CD4-positive, CD25-positive, alpha-beta regulatory T cell (primary cell): ENCODE measurements around the gene FAN1. TPM values are rescaled to one million over a fixed set of nuclear protein-coding genes. Genes with fewer than 3 reads are reported as not detected.

Experiments
- ATAC-seq, 2 donors: fragments of 150-1000 bp; cut with Tn5 transposase; one replicate each; pipeline ENCODE4 v1.10.0; 2021; ENCODE audit warnings: low read depth in 2 of 2, moderate number of reproducible peaks in 2 of 2, moderate library complexity in 1 of 2
- DNase-seq, 3 donors: peaks; one replicate each; pipeline versions ENCODE4 v3.0.0 to v3.0.0-alpha.2; 2012 to 2022; ENCODE audit warnings: mixed read lengths in 1 of 3
- H3K27ac ChIP-seq: one replicate; pipeline ENCODE4 v1.7.0; 2013; ENCODE audit warnings: mild to moderate bottlenecking, low read length; ENCODE audit not compliant: insufficient read depth, poor library complexity, severe bottlenecking
- H3K27me3 ChIP-seq: one replicate; pipeline ENCODE4 v1.7.0; 2013; ENCODE audit warnings: low read length; ENCODE audit not compliant: control insufficient read depth, insufficient read depth
- H3K36me3 ChIP-seq: one replicate; pipeline ENCODE4 v1.7.0; 2013; ENCODE audit warnings: mild to moderate bottlenecking, low read length, moderate library complexity; ENCODE audit not compliant: control insufficient read depth, insufficient read depth
- H3K4me1 ChIP-seq: 2 replicates; pipeline ENCODE4 v1.7.0; 2013; ENCODE audit warnings: mild to moderate bottlenecking, low read length; ENCODE audit not compliant: insufficient read depth, control insufficient read depth, poor library complexity, severe bottlenecking
- H3K4me3 ChIP-seq: one replicate; pipeline ENCODE4 v1.7.0; 2013; ENCODE audit warnings: low read depth, mild to moderate bottlenecking, low read length, moderate library complexity
- H3K9me3 ChIP-seq, 2 experiments: 1 replicate in 1 of 2; 2 replicates in 1 of 2; pipeline ENCODE4 v1.7.0; 2013; ENCODE audit warnings: low read length in 2 of 2, mild to moderate bottlenecking in 1 of 2, moderate library complexity in 1 of 2; ENCODE audit not compliant: control insufficient read depth in 2 of 2
- H3K27ac Mint-ChIP-seq, 3 donors: one replicate each; pipeline ENCODE4 v1.8.0; 2020 to 2022; ENCODE audit warnings: mild to moderate bottlenecking in 3 of 3, mixed read lengths in 3 of 3, moderate library complexity in 2 of 3
- H3K27me3 Mint-ChIP-seq: one replicate; pipeline ENCODE4 v1.8.0; 2022; ENCODE audit warnings: mild to moderate bottlenecking, mixed read lengths
- H3K36me3 Mint-ChIP-seq: one replicate; pipeline ENCODE4 v1.8.0; 2020; ENCODE audit warnings: mixed read lengths
- H3K4me1 Mint-ChIP-seq, 4 donors: one replicate each; pipeline ENCODE4 v1.8.0; 2020 to 2022; ENCODE audit warnings: mixed read lengths in 4 of 4, mild to moderate bottlenecking in 1 of 4
- H3K4me3 Mint-ChIP-seq, 4 donors: one replicate each; pipeline ENCODE4 v1.8.0; 2020 to 2022; ENCODE audit warnings: mild to moderate bottlenecking in 4 of 4, mixed read lengths in 4 of 4, moderate library complexity in 3 of 4
- H3K9me3 Mint-ChIP-seq, 7 donors: one replicate each; pipeline ENCODE4 v1.8.0; 2020 to 2022; ENCODE audit warnings: mixed read lengths in 7 of 7, mild to moderate bottlenecking in 3 of 7, moderate library complexity in 2 of 7
- polyA plus RNA-seq, 4 donors: library from polyadenylated mRNA; unstranded; fragments of 300-500 nt; fragmentation: Illumina TruSeq; gene quantifications; one replicate each; pipeline ENCODE4 v1.2.3, GENCODE V29; 2021
- total RNA-seq: library from RNA; stranded (reverse); gene quantifications from one replicate; pipeline ENCODE4 v1.2.3, GENCODE V29; 2022

The FAN1 gene
- total and polyA plus RNA-seq, 5 donors from 2014 or later: 2.4 to 10.6 (median 4.8) TPM

DNA sequence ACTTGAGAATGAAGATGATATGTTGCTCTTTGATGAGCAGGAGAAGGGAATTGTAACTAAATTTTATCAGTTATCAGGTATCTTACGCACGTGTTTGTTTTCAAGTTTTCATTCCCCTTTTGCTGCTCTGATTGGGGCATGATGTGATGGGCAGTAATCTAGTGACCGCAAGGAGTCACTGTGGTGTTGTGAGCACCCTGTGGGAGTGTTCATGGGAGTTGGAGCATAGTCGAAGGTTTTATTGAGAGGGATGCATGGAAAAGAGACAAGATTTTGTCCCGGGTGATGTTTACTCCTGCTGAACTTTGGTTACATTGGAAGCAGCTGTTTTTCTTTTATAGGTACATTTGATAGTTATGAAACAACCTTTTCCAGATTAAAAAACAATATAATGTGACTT, 2.1 kb downstream of the FAN1 start:
- Histone ChIP-seq H3K27ac (no peak overlapping the region), H3K36me3 (peaks cover 9% of the 10 kb centered on the region), H3K9me3 (no peaks in the 10 kb centered on the region), H3K4me3 (no peak overlapping the region), H3K27me3 (no peaks in the 10 kb centered on the region), H3K4me1 (peaks cover 11% of the 10 kb centered on the region)
- ATAC-seq: no peak
- Mint-ChIP-seq H3K9me3 (peaks cover 0 to 1% (median 0%) of the 10 kb centered on the region in 7 donors), H3K4me3 (peak overlapping the region in 2 of 4 donors; percentile 9 to 26), H3K4me1 (peaks cover 22 to 58% (median 37%) of the 10 kb centered on the region in 4 donors), H3K36me3 (peaks cover 31% of the 10 kb centered on the region), H3K27ac (no peak overlapping the region), H3K27me3 (peaks cover 4% of the 10 kb centered on the region)
- no peak for DNase-seq

DNA sequence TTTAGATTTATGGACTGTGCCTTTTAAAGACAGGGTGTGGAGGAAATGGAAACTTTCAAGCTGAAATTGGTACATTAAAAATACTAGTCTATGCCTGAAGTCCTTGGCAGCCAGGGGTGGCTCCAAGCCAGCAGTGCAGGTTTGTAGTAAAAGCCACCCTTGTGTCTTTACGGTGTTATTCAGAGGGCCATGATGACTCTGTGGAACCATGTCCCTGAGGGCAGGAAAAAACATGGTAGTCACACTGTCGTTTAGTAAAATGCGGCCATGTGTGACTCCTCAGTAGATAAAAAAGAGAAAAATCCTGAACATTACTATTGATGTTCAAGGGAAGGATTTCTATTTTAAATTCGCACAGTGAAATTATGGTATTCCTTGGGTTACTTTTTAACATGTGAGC, 2.7 kb downstream of the FAN1 start:
- H3K4me3 ChIP-seq: no peak overlapping the region
- Mint-ChIP-seq H3K27me3 (peaks cover 4% of the 10 kb centered on the region), H3K4me1 (peaks cover 22 to 58% (median 35%) of the 10 kb centered on the region in 4 donors), H3K4me3 (peak overlapping the region in 3 of 4 donors; percentile 7 to 41 (median 26)), H3K27ac (peak overlapping the region in 1 of 3 donors; percentile 17), H3K36me3 (peaks cover 32% of the 10 kb centered on the region), H3K9me3 (peaks cover 0 to 1% (median 0%) of the 10 kb centered on the region in 7 donors)
- no peak overlapping the region for H3K27ac ChIP-seq
- no peak for DNase-seq
- no peak for ATAC-seq
- H3K9me3 ChIP-seq: no peaks in the 10 kb centered on the region
- H3K27me3 ChIP-seq: no peaks in the 10 kb centered on the region
- H3K4me1 ChIP-seq: peaks cover 11% of the 10 kb centered on the region
- H3K36me3 ChIP-seq: peaks cover 9% of the 10 kb centered on the region

DNA sequence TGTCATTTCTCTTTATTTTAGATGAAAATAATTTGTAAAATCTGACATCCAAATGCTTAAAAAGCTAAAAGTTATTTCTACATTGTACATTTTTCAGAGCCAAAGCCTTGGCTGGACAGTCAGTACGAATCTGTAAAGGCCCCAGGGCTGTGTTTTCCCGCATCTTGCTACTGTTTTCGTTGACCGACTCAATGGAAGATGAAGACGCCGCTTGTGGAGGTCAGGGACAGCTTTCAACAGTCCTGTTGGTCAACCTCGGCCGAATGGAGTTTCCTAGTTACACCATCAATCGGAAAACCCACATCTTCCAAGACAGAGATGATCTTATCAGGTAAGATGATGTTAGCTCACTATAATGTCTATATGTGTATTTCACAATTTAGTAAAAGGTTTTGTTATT, 10.0 kb downstream of the FAN1 start:
- ATAC-seq (no peak), DNase-seq (no peak)
- H3K36me3 Mint-ChIP-seq: peaks cover 31% of the 10 kb centered on the region
- no peak overlapping the region for H3K27ac ChIP-seq
- peaks cover 3 to 17% (median 11%) of the 10 kb centered on the region in 4 donors for H3K4me1 Mint-ChIP-seq
- H3K27me3 ChIP-seq: no peaks in the 10 kb centered on the region
- no peak overlapping the region for H3K4me3 Mint-ChIP-seq
- no peaks in the 10 kb centered on the region for H3K9me3 ChIP-seq
- no peaks in the 10 kb centered on the region for H3K4me1 ChIP-seq
- H3K36me3 ChIP-seq: peaks cover 36% of the 10 kb centered on the region
- H3K9me3 Mint-ChIP-seq: peaks cover 0 to 1% (median 0%) of the 10 kb centered on the region in 7 donors
- H3K4me3 ChIP-seq: no peak overlapping the region
- no peak overlapping the region for H3K27ac Mint-ChIP-seq
- no peaks in the 10 kb centered on the region for H3K27me3 Mint-ChIP-seq

DNA sequence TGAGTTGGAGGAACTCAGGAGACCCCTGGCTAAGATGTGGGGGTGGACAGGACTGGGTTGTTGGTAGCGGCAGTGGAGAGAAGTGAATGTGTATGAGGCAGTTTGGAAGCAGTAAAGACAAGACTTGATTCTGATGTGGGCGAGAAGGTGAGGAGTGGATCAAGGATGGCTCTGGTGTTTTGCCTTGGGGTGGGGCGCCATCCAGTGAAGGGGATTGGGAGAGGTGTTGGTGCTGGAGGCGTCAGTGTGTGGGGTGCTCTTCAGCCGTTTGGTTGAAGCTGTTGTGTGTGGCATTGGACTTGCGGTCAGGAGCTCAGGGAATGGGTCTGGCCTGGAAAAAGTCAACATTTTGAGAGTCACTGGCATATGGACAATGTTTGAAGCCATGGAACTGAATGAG, 13.3 kb downstream of the FAN1 start:
- Histone ChIP-seq H3K36me3 (peaks cover 47% of the 10 kb centered on the region), H3K4me1 (no peaks in the 10 kb centered on the region), H3K27me3 (no peaks in the 10 kb centered on the region), H3K4me3 (no peak overlapping the region), H3K27ac (no peak overlapping the region), H3K9me3 (no peaks in the 10 kb centered on the region)
- Mint-ChIP-seq H3K4me1 (peaks cover 0 to 14% (median 6%) of the 10 kb centered on the region in 4 donors), H3K4me3 (no peak overlapping the region), H3K27me3 (no peaks in the 10 kb centered on the region), H3K36me3 (peaks cover 21% of the 10 kb centered on the region), H3K27ac (peak overlapping the region; percentile 56 to 78 (median 76)), H3K9me3 (no peaks in the 10 kb centered on the region)
- DNase-seq (no peak), ATAC-seq (no peak)

DNA sequence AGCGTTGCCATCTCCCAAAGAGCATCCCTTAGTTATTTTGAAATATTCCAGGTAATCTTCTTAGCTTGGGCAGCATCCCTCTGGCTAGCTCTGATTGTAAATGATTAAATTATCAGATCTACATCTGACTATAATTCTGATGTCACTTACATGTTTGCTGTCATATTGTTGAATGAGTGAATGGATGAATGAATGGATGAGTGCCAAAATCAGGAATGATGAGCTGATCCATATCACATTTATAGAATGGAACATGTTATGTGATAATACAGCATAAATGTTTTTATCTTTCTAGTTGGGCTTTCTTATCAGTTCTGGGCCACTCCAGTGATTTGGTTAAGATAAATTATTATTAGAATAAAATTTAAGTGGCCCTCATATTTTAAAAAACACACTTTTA, 14.0 kb downstream of the FAN1 start:
- peaks cover 47% of the 10 kb centered on the region for H3K36me3 ChIP-seq
- peaks cover 28% of the 10 kb centered on the region for H3K36me3 Mint-ChIP-seq

DNA sequence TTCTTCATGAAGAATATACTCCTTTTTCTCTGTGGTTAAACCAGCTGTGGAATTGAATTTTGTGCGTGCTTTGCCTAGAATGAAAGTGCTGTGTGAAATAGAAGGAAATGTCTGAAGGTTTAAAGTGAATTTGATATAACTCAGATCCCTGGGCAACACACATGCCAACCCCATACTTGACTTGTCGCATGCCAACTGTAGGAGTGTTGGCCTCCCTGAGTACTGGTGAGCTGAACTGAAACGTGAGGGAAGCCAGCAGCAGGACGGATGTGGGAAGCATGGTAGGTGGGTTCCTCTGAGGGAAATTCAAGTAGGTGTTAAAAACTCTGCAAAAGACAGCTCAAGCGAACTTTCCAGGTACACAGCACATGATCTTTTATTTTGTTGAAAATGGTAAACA, 14.7 kb downstream of the FAN1 start:
- DNase-seq (no peak), ATAC-seq (no peak)
- Mint-ChIP-seq H3K9me3 (no peaks in the 10 kb centered on the region), H3K36me3 (peaks cover 30% of the 10 kb centered on the region), H3K4me3 (no peak overlapping the region), H3K27ac (no peak overlapping the region), H3K27me3 (no peaks in the 10 kb centered on the region), H3K4me1 (peaks cover 0 to 14% (median 6%) of the 10 kb centered on the region in 4 donors)
- H3K4me3 ChIP-seq: no peak overlapping the region
- no peaks in the 10 kb centered on the region for H3K4me1 ChIP-seq
- no peak overlapping the region for H3K27ac ChIP-seq
- peaks cover 52% of the 10 kb centered on the region for H3K36me3 ChIP-seq
- H3K27me3 ChIP-seq: no peaks in the 10 kb centered on the region
- H3K9me3 ChIP-seq: no peaks in the 10 kb centered on the region

More for the DNA sequence above, 14.0 kb downstream of the FAN1 start:
- ATAC-seq (no peak), DNase-seq (no peak)
- H3K4me3 Mint-ChIP-seq: no peak overlapping the region
- H3K27ac Mint-ChIP-seq: no peak overlapping the region
- H3K4me1 Mint-ChIP-seq: peaks cover 0 to 14% (median 6%) of the 10 kb centered on the region in 4 donors
- no peaks in the 10 kb centered on the region for H3K27me3 Mint-ChIP-seq
- no peaks in the 10 kb centered on the region for H3K27me3 ChIP-seq
- H3K9me3 Mint-ChIP-seq: no peaks in the 10 kb centered on the region
- H3K9me3 ChIP-seq: no peaks in the 10 kb centered on the region
- H3K27ac ChIP-seq: no peak overlapping the region
- H3K4me3 ChIP-seq: no peak overlapping the region
- H3K4me1 ChIP-seq: no peaks in the 10 kb centered on the region

DNA sequence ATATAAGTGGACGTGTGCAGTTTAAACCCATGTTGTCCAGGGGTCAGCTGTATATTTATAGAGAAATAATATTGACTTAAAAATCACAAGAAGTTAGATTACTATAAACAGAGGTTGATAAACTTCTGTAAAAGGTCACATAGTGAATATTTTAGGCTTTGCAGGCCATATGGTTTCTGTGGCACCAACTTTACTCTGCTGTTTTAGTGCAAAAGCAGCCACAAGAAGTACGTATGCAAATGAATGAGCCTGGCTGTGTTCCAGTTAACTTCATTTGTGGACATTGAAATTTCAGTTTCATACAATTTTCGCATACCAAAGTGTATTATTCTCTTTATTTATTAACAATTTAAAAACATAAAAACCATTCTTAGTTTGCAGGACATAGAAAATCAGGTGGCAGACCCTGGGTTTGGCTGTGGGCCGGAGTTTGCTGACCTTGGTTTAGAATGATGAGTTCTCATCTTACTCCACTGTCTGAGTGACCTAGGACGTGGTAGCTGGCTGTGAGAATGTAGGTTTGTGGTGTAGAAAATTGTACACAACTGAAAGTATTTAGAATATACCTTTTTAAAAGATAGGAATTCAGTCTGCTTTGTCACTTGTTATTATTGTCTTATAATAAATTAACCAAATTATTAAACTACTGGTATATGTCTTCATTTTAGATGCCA, 16.3 kb downstream of the FAN1 start:
- Histone ChIP-seq H3K36me3 (peaks cover 58% of the 10 kb centered on the region), H3K4me1 (no peaks in the 10 kb centered on the region), H3K27me3 (no peaks in the 10 kb centered on the region), H3K9me3 (no peaks in the 10 kb centered on the region), H3K27ac (no peak overlapping the region), H3K4me3 (no peak overlapping the region)
- no peaks in the 10 kb centered on the region for H3K9me3 Mint-ChIP-seq
- peaks cover 0 to 9% (median 6%) of the 10 kb centered on the region in 4 donors for H3K4me1 Mint-ChIP-seq
- peaks cover 28% of the 10 kb centered on the region for H3K36me3 Mint-ChIP-seq
- ATAC-seq (no peak), DNase-seq (no peak)
- H3K4me3 Mint-ChIP-seq: no peak overlapping the region
- H3K27me3 Mint-ChIP-seq: no peaks in the 10 kb centered on the region
- peak overlapping the region in 1 of 3 donors; percentile 40 for H3K27ac Mint-ChIP-seq

DNA sequence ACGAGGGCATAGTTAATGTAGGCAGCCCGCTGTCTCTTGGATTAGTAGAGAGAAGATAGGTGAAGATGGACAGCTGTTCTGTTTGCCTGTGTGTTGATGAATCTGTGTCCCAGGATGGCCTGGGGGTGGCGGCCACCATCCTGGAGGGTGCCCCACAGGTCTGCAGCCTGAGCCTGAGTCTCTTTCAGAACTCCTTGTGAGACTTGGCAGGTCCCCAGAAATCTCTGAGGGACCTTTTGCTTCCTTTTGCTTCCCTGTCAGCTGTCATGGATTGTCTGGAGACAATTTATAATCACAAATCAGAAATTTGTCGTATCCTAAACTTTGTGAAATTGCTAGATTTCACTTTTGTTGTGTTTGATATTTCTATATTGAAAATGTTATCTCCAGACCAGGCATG, 17.4 kb downstream of the FAN1 start:
- Mint-ChIP-seq H3K27ac (no peak overlapping the region), H3K4me1 (peaks cover 0 to 8% (median 5%) of the 10 kb centered on the region in 4 donors), H3K9me3 (no peaks in the 10 kb centered on the region), H3K36me3 (peaks cover 27% of the 10 kb centered on the region), H3K27me3 (no peaks in the 10 kb centered on the region), H3K4me3 (no peak overlapping the region)
- H3K36me3 ChIP-seq: peaks cover 69% of the 10 kb centered on the region
- DNase-seq (no peak), ATAC-seq (no peak)
- no peak overlapping the region for H3K27ac ChIP-seq
- H3K9me3 ChIP-seq: no peaks in the 10 kb centered on the region
- H3K27me3 ChIP-seq: no peaks in the 10 kb centered on the region
- H3K4me3 ChIP-seq: no peak overlapping the region
- H3K4me1 ChIP-seq: no peaks in the 10 kb centered on the region
